Nephron (organoid): Measurements from ENCODE around the gene TMEM123.

ENCODE experiments used
- H3K27ac Mint-ChIP-seq, 3 experiments: 2 replicates each; pipeline ENCODE4 v1.8.0; 2020; ENCODE audit warnings: mixed read lengths in 3 of 3, mild to moderate bottlenecking in 2 of 3, moderate library complexity in 1 of 3
- H3K27me3 Mint-ChIP-seq: 2 replicates; pipeline ENCODE4 v1.8.0; 2021; ENCODE audit warnings: low read depth, mild to moderate bottlenecking, moderate library complexity, mixed read lengths
- H3K36me3 Mint-ChIP-seq: 2 replicates; pipeline ENCODE4 v1.8.0; 2020; ENCODE audit warnings: low read depth, mixed read lengths
- H3K4me1 Mint-ChIP-seq: 2 replicates; pipeline ENCODE4 v1.8.0; 2020; ENCODE audit warnings: mixed read lengths
- H3K4me3 Mint-ChIP-seq, 3 experiments: 2 replicates each; pipeline ENCODE4 v1.8.0; 2020; ENCODE audit warnings: mild to moderate bottlenecking in 3 of 3, mixed read lengths in 3 of 3, moderate library complexity in 2 of 3
- H3K9me3 Mint-ChIP-seq: 2 replicates; pipeline ENCODE4 v1.8.0; 2020; ENCODE audit warnings: mixed read lengths
- CTCF ChIP-seq, 3 experiments: fragments of 200-600 bp; sonication (generic); IDR thresholded peaks; one replicate each; pipeline ENCODE4 v1.5.0; 2021; ENCODE audit warnings: antibody characterized with exemption in 3 of 3; ENCODE audit not compliant: unreplicated experiment in 3 of 3

TMEM123 gene

GRCh38 chr11:102407901-102408300, 44.7 kb downstream of the TMEM123 start:
- Mint-ChIP-seq H3K4me1 (peaks cover 33% of the 10 kb centered on the region), H3K27ac (no peak overlapping the region), H3K4me3 (no peak overlapping the region), H3K27me3 (no peaks in the 10 kb centered on the region), H3K9me3 (no peaks in the 10 kb centered on the region), H3K36me3 (peaks cover 43% of the 10 kb centered on the region)
- TF ChIP-seq CTCF (IDR thresholded peaks at IDR 0.05; ENCODE audit: unreplicated experiment in 3 of 3): no peak

DNA sequence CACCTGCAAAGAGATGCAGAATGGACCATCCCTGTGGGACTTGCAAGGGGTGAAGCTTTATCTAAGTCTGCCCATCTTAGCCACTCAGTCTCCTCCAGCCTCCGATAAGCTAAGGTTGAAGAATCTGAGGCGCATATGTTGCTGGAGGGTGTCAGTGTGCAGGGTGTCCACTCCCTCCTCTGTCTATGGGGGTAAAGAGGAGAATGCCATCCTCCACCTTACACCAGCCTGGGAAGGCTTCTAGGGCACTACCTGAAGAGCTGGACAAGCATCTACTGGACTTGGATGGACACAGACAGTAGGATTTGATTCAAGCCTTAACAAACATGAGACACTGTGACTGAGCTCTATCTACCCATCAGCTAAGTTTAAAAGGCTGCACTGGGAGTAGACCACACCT, 46.5 kb downstream of the TMEM123 start:
- no peaks in the 10 kb centered on the region for H3K9me3 Mint-ChIP-seq
- H3K36me3 Mint-ChIP-seq: peaks cover 55% of the 10 kb centered on the region
- peaks cover 33% of the 10 kb centered on the region for H3K4me1 Mint-ChIP-seq
- no peaks in the 10 kb centered on the region for H3K27me3 Mint-ChIP-seq
- H3K27ac Mint-ChIP-seq: no peak overlapping the region
- no peak for TF ChIP-seq CTCF (IDR thresholded peaks at IDR 0.05; ENCODE audit: unreplicated experiment in 3 of 3)
- H3K4me3 Mint-ChIP-seq: no peak overlapping the region

DNA sequence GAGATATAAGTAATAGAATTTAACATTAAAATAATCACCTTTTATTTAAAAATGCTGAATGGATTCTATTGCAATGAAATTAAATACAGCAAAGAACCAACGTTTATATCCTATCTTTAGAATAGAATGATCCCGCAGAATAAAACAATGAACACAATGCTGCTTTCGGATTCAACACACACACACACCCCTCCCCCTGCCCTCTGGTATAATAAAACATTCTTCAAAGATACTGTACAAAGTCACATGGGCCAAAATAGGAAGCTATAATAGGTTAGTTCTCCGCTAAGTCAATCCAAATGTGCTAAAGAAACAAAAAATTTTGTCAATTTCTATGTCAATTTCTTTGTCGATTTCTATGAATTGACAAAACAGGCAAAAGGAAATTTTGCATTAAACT, 47.1 kb downstream of the TMEM123 start:
- Mint-ChIP-seq H3K27ac (no peak overlapping the region), H3K4me3 (no peak overlapping the region), H3K36me3 (peaks cover 57% of the 10 kb centered on the region), H3K4me1 (peaks cover 31% of the 10 kb centered on the region), H3K9me3 (no peaks in the 10 kb centered on the region), H3K27me3 (no peaks in the 10 kb centered on the region)
- no peak for TF ChIP-seq CTCF (IDR thresholded peaks at IDR 0.05; ENCODE audit: unreplicated experiment in 3 of 3)

DNA sequence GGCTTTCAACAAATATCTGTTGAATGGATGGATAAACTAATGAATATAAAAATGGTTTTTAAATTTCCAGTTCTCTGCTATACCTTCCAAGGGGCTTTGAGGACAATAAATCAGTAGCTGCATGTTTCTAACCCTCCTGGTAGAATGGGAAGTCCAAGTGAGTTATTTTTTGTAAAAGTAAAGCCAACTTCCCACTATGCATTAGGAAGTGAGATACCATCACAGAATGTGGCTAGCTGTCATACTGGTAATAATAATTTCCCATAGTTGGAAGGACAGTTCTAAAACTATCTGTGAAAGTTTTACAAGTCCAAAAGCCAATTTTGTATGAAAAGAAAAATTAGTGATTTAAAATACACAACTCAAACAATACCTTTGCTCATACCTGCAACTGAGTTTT, 50.0 kb downstream of the TMEM123 start:
- Mint-ChIP-seq H3K36me3 (peaks cover 67% of the 10 kb centered on the region), H3K27ac (no peak overlapping the region), H3K4me3 (no peak overlapping the region), H3K27me3 (no peaks in the 10 kb centered on the region), H3K9me3 (no peaks in the 10 kb centered on the region), H3K4me1 (peaks cover 10% of the 10 kb centered on the region)
- no peak for TF ChIP-seq CTCF (IDR thresholded peaks at IDR 0.05; ENCODE audit: unreplicated experiment in 3 of 3)

- Mint-ChIP-seq H3K4me3 (no peak overlapping the region), H3K9me3 (no peaks in the 10 kb centered on the region), H3K27ac (peak overlapping the region in 2 of 3 experiments; percentile 7 to 8), H3K4me1 (peaks cover 6% of the 10 kb centered on the region), H3K27me3 (no peaks in the 10 kb centered on the region), H3K36me3 (peaks cover 65% of the 10 kb centered on the region)
- no peak for TF ChIP-seq CTCF (IDR thresholded peaks at IDR 0.05; ENCODE audit: unreplicated experiment in 3 of 3)
Measured at GRCh38 chr11:102401905-102402304, 50.7 kb downstream of the TMEM123 start.

DNA sequence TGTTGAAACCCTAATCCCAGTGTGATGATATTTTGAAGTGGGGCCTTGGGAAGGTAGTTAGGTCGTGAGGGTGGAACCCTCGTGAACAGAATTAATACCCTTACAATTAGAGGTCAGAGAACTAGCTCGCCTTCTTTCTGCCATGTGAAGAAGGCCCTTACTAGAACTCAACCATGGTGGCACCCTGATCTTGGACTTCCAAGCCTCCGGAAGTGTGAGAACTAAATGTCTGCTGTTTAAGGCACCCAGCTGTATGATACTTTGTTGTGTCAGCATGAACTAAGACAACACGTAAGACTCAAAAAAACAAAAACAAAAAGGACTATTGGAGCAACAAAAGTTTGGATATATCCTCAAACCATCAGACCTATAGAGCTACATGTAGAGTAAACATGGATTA, 52.0 kb downstream of the TMEM123 start:
- no peaks in the 10 kb centered on the region for H3K9me3 Mint-ChIP-seq
- no peak for TF ChIP-seq CTCF (IDR thresholded peaks at IDR 0.05; ENCODE audit: unreplicated experiment in 3 of 3)
- H3K27ac Mint-ChIP-seq: no peak overlapping the region
- peaks cover 60% of the 10 kb centered on the region for H3K36me3 Mint-ChIP-seq
- peaks cover 6% of the 10 kb centered on the region for H3K4me1 Mint-ChIP-seq
- no peak overlapping the region for H3K4me3 Mint-ChIP-seq
- no peaks in the 10 kb centered on the region for H3K27me3 Mint-ChIP-seq
